GM12878 (cell line): ENCODE data around the gene IRF2BPL.

ENCODE experiments used
- RFX5 ChIP-seq: IDR thresholded peaks from 2 replicates; pipeline ENCODE4 v1.6.1; 2011; ENCODE audit warnings: low read depth, low read length, improper control_type of control experiment
- SP1 ChIP-seq: IDR thresholded peaks from one replicate; pipeline ENCODE4 v1.6.1; 2011; ENCODE audit warnings: low read depth, low read length
- TF ChIP-seq, protein P1 (sequence below): IDR thresholded peaks from 2 replicates; pipeline ENCODE4 v1.6.1; 2012; ENCODE audit warnings: mild to moderate bottlenecking, low read depth, low read length
- TF ChIP-seq, protein P2 (sequence below), 3 experiments: IDR thresholded peaks in 2 of 3; conservative IDR thresholded peaks in 1 of 3; 2 replicates each; pipeline ENCODE4 v1.5.1; 2011; ENCODE audit warnings: low read depth in 3 of 3, low read length in 3 of 3, mild to moderate bottlenecking in 3 of 3, control low read depth in 2 of 3, moderate library complexity in 2 of 3, inconsistent platforms in 1 of 3, mixed read lengths in 1 of 3; ENCODE audit not compliant: control insufficient read depth in 2 of 3, insufficient read depth in 1 of 3; ENCODE audit errors: extremely low read depth in 1 of 3

DNA sequence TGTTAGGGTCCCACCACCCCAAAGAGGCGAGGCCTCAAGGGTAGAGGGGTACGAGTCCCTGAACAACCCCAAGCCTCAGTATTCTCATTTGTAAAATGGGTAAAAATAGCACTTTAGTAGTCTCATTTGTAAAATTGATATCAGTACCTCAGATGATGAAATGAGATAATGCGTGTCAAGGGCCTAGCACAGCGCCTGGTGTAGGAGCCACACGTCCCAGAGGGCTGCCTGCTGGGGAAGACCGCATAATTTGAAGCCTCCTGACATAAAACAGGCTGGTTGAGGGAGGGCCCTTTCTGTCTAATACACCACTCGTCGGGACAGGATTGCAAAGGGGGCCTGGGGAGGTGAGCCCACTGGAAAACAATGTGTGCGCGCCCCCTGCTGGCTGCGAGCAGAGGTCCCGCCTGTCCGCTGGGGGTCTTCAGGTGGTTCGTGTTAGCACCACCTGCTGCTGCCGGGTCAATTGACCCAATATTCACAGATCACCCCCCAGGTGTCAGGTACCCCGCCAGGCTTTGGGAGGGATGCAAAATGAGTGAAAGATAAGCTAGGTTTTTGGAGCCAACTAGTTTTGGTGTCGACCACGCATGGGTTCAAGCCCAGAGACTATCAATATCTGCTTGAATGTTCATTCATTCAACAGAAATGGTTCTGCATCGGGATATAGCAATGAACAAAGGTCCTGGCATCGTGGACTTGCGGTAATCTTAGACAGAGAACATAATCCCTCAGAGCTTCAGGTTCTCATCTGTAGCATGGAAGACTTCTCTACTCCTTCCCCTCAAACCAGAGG is 24.7 kb upstream of the IRF2BPL start:
- no peak for TF ChIP-seq SP1
- TF ChIP-seq, protein P1, sequence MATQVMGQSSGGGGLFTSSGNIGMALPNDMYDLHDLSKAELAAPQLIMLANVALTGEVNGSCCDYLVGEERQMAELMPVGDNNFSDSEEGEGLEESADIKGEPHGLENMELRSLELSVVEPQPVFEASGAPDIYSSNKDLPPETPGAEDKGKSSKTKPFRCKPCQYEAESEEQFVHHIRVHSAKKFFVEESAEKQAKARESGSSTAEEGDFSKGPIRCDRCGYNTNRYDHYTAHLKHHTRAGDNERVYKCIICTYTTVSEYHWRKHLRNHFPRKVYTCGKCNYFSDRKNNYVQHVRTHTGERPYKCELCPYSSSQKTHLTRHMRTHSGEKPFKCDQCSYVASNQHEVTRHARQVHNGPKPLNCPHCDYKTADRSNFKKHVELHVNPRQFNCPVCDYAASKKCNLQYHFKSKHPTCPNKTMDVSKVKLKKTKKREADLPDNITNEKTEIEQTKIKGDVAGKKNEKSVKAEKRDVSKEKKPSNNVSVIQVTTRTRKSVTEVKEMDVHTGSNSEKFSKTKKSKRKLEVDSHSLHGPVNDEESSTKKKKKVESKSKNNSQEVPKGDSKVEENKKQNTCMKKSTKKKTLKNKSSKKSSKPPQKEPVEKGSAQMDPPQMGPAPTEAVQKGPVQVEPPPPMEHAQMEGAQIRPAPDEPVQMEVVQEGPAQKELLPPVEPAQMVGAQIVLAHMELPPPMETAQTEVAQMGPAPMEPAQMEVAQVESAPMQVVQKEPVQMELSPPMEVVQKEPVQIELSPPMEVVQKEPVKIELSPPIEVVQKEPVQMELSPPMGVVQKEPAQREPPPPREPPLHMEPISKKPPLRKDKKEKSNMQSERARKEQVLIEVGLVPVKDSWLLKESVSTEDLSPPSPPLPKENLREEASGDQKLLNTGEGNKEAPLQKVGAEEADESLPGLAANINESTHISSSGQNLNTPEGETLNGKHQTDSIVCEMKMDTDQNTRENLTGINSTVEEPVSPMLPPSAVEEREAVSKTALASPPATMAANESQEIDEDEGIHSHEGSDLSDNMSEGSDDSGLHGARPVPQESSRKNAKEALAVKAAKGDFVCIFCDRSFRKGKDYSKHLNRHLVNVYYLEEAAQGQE = no peak
- no peak for TF ChIP-seq RFX5
- TF ChIP-seq, protein P2, sequence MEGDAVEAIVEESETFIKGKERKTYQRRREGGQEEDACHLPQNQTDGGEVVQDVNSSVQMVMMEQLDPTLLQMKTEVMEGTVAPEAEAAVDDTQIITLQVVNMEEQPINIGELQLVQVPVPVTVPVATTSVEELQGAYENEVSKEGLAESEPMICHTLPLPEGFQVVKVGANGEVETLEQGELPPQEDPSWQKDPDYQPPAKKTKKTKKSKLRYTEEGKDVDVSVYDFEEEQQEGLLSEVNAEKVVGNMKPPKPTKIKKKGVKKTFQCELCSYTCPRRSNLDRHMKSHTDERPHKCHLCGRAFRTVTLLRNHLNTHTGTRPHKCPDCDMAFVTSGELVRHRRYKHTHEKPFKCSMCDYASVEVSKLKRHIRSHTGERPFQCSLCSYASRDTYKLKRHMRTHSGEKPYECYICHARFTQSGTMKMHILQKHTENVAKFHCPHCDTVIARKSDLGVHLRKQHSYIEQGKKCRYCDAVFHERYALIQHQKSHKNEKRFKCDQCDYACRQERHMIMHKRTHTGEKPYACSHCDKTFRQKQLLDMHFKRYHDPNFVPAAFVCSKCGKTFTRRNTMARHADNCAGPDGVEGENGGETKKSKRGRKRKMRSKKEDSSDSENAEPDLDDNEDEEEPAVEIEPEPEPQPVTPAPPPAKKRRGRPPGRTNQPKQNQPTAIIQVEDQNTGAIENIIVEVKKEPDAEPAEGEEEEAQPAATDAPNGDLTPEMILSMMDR (IDR thresholded peaks at IDR 0.05 in 2 of 3, conservative IDR thresholded peaks at IDR 0.05 in 1 of 3; ENCODE audit: control insufficient read depth in 2 of 3, extremely low read depth in 1 of 3, insufficient read depth in 1 of 3, low read depth in 3 of 3, low read length in 3 of 3) = peak; percentile 77 to 90 (median 85)
